Neural cell (in vitro differentiated cells): ENCODE measurements around the gene POLD1. TPM values are rescaled to one million over a fixed set of nuclear protein-coding genes. Genes with fewer than 3 reads are reported as not detected.

ENCODE experiments used
- H2AFZ ChIP-seq: fragments of 200-600, 300-800 bp; sonication (generic), shearing (Covaris generic); 2 replicates; pipeline ENCODE4 v1.6.0; 2014; ENCODE audit warnings: low read depth, mild to moderate bottlenecking, antibody characterized with exemption, low read length, moderate library complexity
- H3F3A ChIP-seq: fragments of 200-600 bp; shearing (Covaris generic); 2 replicates; pipeline ENCODE4 v1.6.1; 2016; ENCODE audit warnings: mild to moderate bottlenecking, moderate library complexity, mixed read lengths, antibody characterized with exemption, low read length; ENCODE audit not compliant: insufficient read depth, poor library complexity, severe bottlenecking
- H3K27ac ChIP-seq: fragments of 200-600, 300-800 bp; sonication (generic), shearing (Covaris generic); 2 replicates; pipeline ENCODE4 v1.5.1; 2014; ENCODE audit warnings: mild to moderate bottlenecking, low read length, moderate library complexity
- H3K27me3 ChIP-seq: fragments of 300-800, 200-600 bp; sonication (generic), shearing (Covaris generic); 2 replicates; pipeline ENCODE4 v1.6.0; 2014; ENCODE audit warnings: mild to moderate bottlenecking, low read depth, low read length, moderate library complexity; ENCODE audit not compliant: insufficient read depth
- H3K36me3 ChIP-seq: fragments of 300-800, 200-600 bp; sonication (generic), shearing (Covaris generic); 2 replicates; pipeline ENCODE4 v1.5.1; 2014; ENCODE audit warnings: mild to moderate bottlenecking, antibody characterized with exemption, low read length, moderate library complexity; ENCODE audit not compliant: insufficient read depth
- H3K4me2 ChIP-seq: fragments of 300-800, 200-600 bp; sonication (generic), shearing (Covaris generic); 2 replicates; pipeline ENCODE4 v1.6.0; 2014; ENCODE audit warnings: mild to moderate bottlenecking, low read length
- H3K4me3 ChIP-seq: fragments of 300-800, 200-600 bp; sonication (generic), shearing (Covaris generic); 2 replicates; pipeline ENCODE4 v1.5.1; 2014; ENCODE audit warnings: mild to moderate bottlenecking, low read length, moderate library complexity
- H3K79me2 ChIP-seq: fragments of 200-600 bp; shearing (Covaris generic); replicated peaks from 2 replicates; pipeline ENCODE4 v1.6.0; 2014; ENCODE audit warnings: mild to moderate bottlenecking, low read length, moderate library complexity; ENCODE audit not compliant: insufficient read depth
- H3K9ac ChIP-seq: fragments of 300-800, 200-600 bp; sonication (generic), shearing (Covaris generic); 2 replicates; pipeline ENCODE4 v1.6.1; 2016; ENCODE audit warnings: mild to moderate bottlenecking, low read length, mixed read lengths
- H3K9me2 ChIP-seq: fragments of 200-600 bp; shearing (Covaris generic); 2 replicates; pipeline ENCODE4 v1.6.1; 2016; ENCODE audit warnings: mild to moderate bottlenecking, low read length, mixed read lengths; ENCODE audit not compliant: insufficient read depth
- H3K9me3 ChIP-seq: fragments of 200-600, 300-800 bp; sonication (generic), shearing (Covaris generic); 2 replicates; pipeline ENCODE4 v1.6.1; 2016; ENCODE audit warnings: mild to moderate bottlenecking, mixed run types, low read length, moderate library complexity, mixed read lengths
- H4K20me1 ChIP-seq: fragments of 200-600 bp; shearing (Covaris generic); 2 replicates; pipeline ENCODE4 v1.6.1; 2016; ENCODE audit warnings: mild to moderate bottlenecking, mixed run types; ENCODE audit not compliant: insufficient read depth
- CTCF ChIP-seq: fragments of 450-650 bp; IDR thresholded peaks from 2 replicates; pipeline ENCODE4 v1.5.1; 2014; ENCODE audit warnings: antibody characterized with exemption, mild to moderate bottlenecking, moderate library complexity; ENCODE audit not compliant: poor library complexity, severe bottlenecking
- EP300 ChIP-seq: fragments of 450-650 bp; conservative IDR thresholded peaks from 2 replicates; pipeline ENCODE4 v1.6.1; 2014; ENCODE audit warnings: antibody characterized with exemption, mild to moderate bottlenecking, moderate library complexity; ENCODE audit not compliant: poor library complexity, severe bottlenecking
- EZH2 ChIP-seq: fragments of 200-600, 300-800 bp; shearing (Covaris generic), sonication (generic); IDR thresholded peaks from 2 replicates; pipeline ENCODE4 v1.6.1; 2014; ENCODE audit warnings: antibody characterized with exemption, low read length, borderline replicate concordance, mild to moderate bottlenecking; ENCODE audit not compliant: insufficient read depth, poor library complexity, severe bottlenecking
- MXI1 ChIP-seq: fragments of 450-650 bp; conservative IDR thresholded peaks from 2 replicates; pipeline ENCODE4 v1.6.1; 2014; ENCODE audit warnings: antibody characterized with exemption, mild to moderate bottlenecking; ENCODE audit not compliant: poor library complexity, severe bottlenecking
- POLR2AphosphoS5 ChIP-seq: IDR thresholded peaks from 2 replicates; pipeline ENCODE4 v1.6.1; 2012
- RAD21 ChIP-seq: fragments of 450-650 bp; conservative IDR thresholded peaks from 2 replicates; pipeline ENCODE4 v1.6.1; 2014; ENCODE audit warnings: antibody characterized with exemption, mild to moderate bottlenecking, moderate library complexity
- REST ChIP-seq: IDR thresholded peaks from 2 replicates; pipeline ENCODE4 v1.6.1; 2012; ENCODE audit warnings: borderline replicate concordance
- SMC3 ChIP-seq: fragments of 450-650 bp; conservative IDR thresholded peaks from 2 replicates; pipeline ENCODE4 v1.6.1; 2014; ENCODE audit warnings: antibody characterized with exemption, mild to moderate bottlenecking, moderate library complexity; ENCODE audit not compliant: poor library complexity
- TAF1 ChIP-seq: IDR thresholded peaks from 2 replicates; pipeline ENCODE4 v1.6.1; 2012; ENCODE audit warnings: low read depth
- polyA plus RNA-seq: library from polyadenylated mRNA; depleted of rRNA; stranded (reverse); fragments of >200 nt; gene quantifications from 2 replicates; pipeline ENCODE4 v1.2.3, GENCODE V29; 2014

POLD1 gene
- polyA plus RNA-seq, 1 donor from 2014 or later: 13.1 TPM

GRCh38 chr19:50376166-50377050 lies 7.7 kb upstream of the POLD1 start, which contains the start of gene NR1H2:
TSS of gene NR1H2 (plus strand) at chr19:50376457. CDS start at chr19:50377606, 1,149 bp downstream.
- Histone ChIP-seq H2AFZ (peak within 1 kb of the TSS; percentile 92), H3K4me2 (peak within 1 kb of the TSS; percentile 74), H3K27ac (peak within 1 kb of the TSS; percentile 84), H3K36me3 (no peaks in the 10 kb centered on the region), H3K9ac (peak within 1 kb of the TSS; percentile 66), H3K9me3 (no peaks in the 10 kb centered on the region), H3K4me3 (peak within 1 kb of the TSS; percentile 84), H3F3A (no peaks in the 10 kb centered on the region), H4K20me1 (no peaks in the 10 kb centered on the region), H3K9me2 (no peaks in the 10 kb centered on the region), H3K27me3 (no peaks in the 10 kb centered on the region), H3K79me2 (no peaks in the 10 kb centered on the region)
- TF ChIP-seq POLR2AphosphoS5: peak; percentile 58
- TF ChIP-seq EZH2: no peak
- TF ChIP-seq CTCF: peak; percentile 35
- peak; percentile 52 for TF ChIP-seq REST
- TF ChIP-seq EP300: peak; percentile 70
- peak; percentile 39 for TF ChIP-seq RAD21
- TF ChIP-seq TAF1: no peak
- peak; percentile 44 for TF ChIP-seq SMC3
- TF ChIP-seq MXI1: peak; percentile 89

- Histone ChIP-seq H3K27me3 (no peaks in the 10 kb centered on the region), H2AFZ (no peak overlapping the region), H3K27ac (peak overlapping the region; percentile 73), H3F3A (no peaks in the 10 kb centered on the region), H3K4me3 (peak overlapping the region; percentile 84), H3K79me2 (no peaks in the 10 kb centered on the region), H3K9me3 (no peaks in the 10 kb centered on the region), H3K9me2 (no peaks in the 10 kb centered on the region), H4K20me1 (no peaks in the 10 kb centered on the region), H3K9ac (peak overlapping the region; percentile 66), H3K4me2 (no peak overlapping the region), H3K36me3 (no peaks in the 10 kb centered on the region)
- no peak for TF ChIP-seq POLR2AphosphoS5
- no peak for TF ChIP-seq CTCF
- no peak for TF ChIP-seq EP300
These were observed 7.1 kb upstream of the POLD1 start for GRCh38 chr19:50377051-50377461.
